ENCODE data around the gene RPGR.

RPGR gene

GRCh38 chrX:38256019-38256418, 71.3 kb downstream of the RPGR start:
- no peak for DNase-seq

- DNase-seq = no peak
Measured at GRCh38 chrX:38249965-38250364, 77.3 kb downstream of the RPGR start.

GRCh38 chrX:38247051-38247450, 80.3 kb downstream of the RPGR start:
- no peak for DNase-seq

DNA sequence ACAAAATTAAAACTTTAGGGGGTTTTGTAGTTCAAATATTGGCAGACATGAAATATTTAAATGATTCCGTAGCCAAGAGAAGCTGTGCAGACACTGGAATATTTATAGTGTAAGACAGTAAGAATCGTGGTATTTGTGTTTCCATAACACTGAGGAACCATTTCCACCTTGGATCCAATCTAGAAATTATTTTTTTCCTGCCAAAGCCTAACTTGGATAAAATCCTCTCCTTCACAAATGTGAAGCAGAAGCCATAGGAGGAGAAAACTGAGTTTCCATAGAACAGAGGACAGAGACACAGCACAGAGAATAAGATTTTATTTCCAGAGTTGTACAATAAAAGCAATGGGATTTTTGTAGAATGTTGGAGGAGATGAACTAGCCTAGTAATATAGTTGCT, 86.8 kb downstream of the RPGR start:
- no peak for DNase-seq

DNA sequence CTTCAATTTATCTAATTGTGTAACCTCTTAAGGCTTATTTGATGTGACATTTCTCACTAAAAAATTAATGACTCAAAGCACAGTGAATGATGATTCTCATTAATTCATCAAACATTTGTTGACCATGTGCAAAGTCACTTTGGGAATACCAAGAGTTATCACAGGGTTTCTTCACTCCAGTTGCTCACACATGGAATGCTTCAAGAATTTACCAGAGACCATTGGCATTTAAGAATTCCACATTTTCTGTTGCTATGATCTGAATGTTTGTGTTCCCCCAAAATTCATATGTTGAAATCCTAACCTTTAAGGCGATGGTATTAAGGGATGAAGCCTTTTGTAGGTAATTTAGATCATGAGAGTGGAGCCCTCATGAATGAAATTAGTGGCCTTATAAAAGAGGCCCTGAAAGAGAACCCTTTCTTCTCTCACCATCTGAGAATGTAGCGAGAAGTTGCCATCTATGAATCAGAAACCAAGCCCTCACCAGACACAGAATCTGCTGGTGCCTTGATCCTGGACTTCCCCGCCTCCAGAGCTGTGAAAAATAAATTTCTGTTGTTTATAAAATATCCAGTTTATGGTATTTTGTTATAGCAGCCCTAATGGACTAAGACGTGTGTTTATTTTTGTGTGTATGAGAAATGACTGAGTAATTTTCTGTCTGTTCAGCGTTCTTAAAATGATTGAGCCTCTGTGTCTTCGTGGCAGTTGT, 90.3 kb downstream of the RPGR start:
- DNase-seq = no peak

DNA sequence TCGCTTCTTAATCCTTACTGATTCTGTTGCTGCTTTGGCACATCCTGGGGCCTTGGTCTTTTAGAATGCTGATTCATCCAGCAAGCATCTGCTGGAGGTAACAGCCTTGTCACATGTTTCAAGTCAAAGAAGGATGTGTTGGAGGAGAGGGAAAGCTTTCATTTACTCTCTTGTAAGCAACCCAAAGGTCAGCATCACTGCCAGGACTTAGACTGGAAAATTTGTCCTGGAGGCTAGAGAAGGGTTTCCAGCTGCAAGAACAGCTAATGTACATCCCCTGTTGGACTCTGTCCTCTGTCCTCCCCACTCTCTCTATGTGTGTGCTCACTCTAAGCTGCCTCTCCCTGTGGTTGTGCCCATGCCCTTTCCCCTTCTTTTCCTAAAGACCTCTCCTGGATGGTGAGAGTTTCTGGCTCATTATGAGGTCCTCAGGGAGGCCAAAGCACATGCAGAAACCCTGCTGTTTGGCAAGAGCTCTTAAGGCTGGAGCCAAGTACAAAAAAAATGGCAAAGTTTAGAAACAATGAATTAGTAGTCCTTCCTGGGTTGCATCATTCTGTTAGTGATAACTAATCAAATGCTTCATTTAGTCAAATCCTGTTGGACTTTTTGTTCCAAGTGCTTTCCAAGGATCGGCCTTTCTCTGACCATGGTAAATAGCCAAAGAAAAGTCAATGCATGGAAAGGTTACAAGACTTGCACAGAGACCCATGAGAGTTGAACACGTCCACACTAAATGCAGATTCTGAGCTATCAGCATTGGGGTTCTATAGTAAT, 93.2 kb downstream of the RPGR start:
- peak; percentile 48 for DNase-seq

DNA sequence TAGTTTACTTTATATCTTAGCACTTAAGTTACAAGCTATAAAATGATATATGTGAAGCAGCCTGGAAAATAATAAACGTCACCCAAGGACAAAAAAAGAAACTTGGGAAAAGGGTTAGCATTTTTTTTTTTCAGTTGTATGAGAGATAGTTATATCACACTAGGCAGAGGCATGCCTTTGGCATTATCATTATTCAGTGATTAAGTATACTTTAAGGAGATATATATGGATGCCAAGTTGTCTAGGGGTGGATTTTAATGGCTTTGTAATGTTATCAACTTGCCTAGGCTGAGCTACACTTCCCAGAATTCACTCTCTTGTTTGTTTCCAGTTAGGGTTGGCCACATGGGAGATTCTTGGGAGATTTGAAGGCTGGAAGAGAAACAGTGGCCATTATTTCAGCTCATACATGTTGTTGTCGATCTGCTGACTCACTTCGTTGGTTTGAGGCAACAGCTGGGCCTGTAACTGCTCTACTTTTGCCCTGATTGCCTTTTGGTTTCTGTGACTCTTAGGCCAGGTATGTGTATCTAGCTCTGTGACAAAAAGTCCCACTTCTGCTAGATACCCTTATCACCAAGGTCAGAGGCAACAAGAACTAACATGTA, 95.1 kb downstream of the RPGR start:
- no peak for DNase-seq

DNA sequence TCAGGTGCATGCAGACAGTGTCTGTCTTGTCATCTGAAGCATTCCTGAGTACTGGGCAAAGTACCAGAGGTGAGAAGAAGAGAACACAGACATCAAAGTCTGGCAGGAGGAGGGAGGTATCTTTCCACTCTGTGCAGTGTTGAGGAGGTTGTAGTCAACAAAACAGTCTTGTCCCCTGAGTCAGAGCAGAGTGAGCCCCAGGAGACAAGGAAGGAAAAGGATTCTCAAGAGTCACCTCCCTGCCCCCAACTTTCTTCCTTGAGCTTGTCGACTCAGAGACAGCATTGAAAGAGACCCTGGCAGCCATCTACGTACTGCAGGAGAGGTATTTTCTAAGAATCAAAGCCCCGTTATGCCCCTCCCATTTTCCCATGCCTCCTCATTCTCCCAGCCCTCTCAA, 102.2 kb downstream of the RPGR start:
- DNase-seq = no peak

- no peak for DNase-seq
Measured at GRCh38 chrX:38224160-38224559, 103.1 kb downstream of the RPGR start.

DNA sequence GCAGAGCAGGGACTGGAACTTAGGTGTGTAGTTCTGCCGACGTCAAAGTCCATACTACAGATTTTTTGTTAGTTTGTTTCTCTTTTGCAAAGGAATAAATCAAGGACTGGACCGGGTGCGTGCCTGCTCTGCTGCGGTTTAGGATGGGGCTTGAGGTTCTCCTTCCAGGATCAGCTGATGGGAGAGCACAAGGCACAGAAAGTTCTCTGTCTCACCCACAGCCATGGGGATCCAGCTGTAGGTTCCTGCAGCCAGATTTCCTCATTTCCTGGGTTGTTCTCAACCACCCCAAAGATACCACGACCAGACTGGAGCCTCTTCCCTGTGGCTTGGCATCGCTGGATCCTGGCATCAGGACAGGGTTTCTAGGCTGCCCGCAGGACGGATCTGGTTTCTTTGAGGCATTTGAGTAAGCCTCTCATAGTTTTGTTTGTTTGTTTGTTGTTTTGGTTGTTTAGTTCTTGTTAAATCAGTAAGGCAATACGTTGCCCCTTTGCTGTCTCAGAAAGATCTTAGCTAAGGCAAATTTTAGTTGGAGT, 105.8 kb downstream of the RPGR start:
- no peak for DNase-seq

DNA sequence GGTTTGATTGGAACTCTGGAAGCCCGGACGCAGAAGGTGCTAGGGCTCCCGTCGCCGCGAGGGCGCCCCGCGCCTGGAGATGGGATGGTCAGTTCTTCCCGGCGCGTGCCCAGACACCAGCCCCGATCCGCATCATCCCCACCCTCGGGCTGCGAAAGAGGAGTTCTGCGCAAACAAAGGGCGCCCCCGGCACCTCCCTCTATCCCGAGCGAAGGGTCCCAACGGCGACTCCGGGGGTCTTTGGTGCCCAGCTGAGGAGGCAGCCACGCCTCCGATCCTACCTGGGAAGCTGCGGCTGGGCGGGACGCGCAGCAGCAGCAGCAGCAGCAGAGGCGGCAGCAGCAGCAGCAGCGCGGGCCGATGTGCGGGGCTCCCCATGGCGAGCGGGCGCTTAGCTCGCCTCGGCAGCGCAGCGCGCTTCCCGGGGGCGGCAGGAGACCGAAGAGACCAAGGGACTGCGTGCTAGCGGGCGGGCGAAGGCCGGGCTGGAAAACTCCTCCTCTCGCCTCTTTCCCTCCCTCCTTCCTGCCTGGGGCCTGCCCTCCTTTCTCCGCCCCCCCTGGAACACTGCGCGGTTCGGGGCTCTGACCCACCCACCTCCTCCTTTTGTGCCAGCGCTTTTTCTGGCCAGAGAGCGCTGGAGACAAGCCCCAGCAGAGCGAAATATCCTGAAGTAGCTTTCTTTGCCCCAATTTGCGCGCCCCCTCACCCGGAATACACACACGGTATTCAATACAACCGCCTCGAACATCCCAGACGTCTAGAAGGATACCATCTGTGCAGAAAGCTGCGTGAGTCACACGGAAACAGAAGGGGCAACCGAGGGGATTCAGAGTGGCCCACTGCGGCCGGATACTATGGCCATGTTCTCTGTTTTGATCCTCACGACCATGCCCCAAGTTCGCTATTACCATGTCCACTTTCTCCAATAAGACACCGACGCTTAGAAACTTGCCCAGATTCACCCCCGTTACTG, 106.6 kb downstream of the RPGR start, which contains the start of gene SRPX:
TSS of gene SRPX (minus strand) at position 457 of the 976 bp plus-strand sequence. CDS start at position 378, 79 bp downstream.
- DNase-seq = peak; percentile 66

DNA sequence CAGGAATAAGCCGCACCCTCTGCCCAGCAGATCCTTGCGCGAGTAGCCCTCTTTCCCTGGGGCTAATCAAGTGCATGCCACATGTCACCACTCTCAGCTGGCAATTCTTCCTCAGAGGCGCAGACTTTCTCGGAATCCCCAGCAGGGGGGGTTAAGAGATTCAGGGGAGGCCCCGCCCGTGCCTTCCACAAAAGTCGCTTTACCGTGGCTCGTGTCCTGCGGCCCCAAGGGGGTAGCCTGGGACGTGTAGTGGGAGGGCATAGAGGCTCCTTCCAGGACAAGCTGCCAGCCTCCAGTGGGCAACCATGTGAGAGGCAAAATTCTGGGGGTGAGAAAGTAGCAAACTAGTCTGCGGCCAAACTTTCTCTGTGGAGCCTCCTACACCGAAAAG, 107.3 kb downstream of the RPGR start:
- peak; percentile 62 for DNase-seq
